ENCODE results near the gene COL4A2. TPM values are rescaled to one million over a fixed set of nuclear protein-coding genes. Genes with fewer than 3 reads are reported as not detected.

Gene COL4A2
- total and polyA plus RNA-seq, 2 experiments from 2014 or later = 146 to 455 TPM

- peaks cover 39% of the 10 kb centered on the region for H3K4me1 ChIP-seq (ENCODE audit: insufficient read depth)
- no peaks in the 10 kb centered on the region for H3K36me3 ChIP-seq (ENCODE audit: low read depth)
- no peak overlapping the region for H3K9ac ChIP-seq
- no peak overlapping the region for H3K4me2 ChIP-seq (ENCODE audit: unreplicated experiment)
- peaks cover 38% of the 10 kb centered on the region for H3K79me2 ChIP-seq (ENCODE audit: insufficient read depth)
- H3K27ac ChIP-seq = no peak overlapping the region
- no peak for TF ChIP-seq EZH2 (IDR thresholded peaks at IDR 0.05; ENCODE audit: insufficient read depth, poor library complexity, severe bottlenecking)
- TF ChIP-seq EZH2phosphoT487 (IDR thresholded peaks at IDR 0.05; ENCODE audit: insufficient read depth, low read depth) = no peak
- H3K27me3 ChIP-seq (replicated peaks; ENCODE audit: insufficient read depth) = no peaks in the 10 kb centered on the region
- no peak overlapping the region for H2AFZ ChIP-seq
- no peak for DNase-seq
- H4K20me1 ChIP-seq (ENCODE audit: insufficient read depth) = no peaks in the 10 kb centered on the region
- no peaks in the 10 kb centered on the region for H3K9me2 ChIP-seq (ENCODE audit: insufficient read depth)
- no peaks in the 10 kb centered on the region for H3K9me3 ChIP-seq (ENCODE audit: low read depth)
- no peak overlapping the region for H3K4me3 ChIP-seq
- peaks cover 37% of the 10 kb centered on the region for H3F3A ChIP-seq (ENCODE audit: insufficient read depth)
- 88 to 89% methylated on average over 12 of the region's 12 CpGs for WGBS, 2 experiments (ENCODE audit: low coverage in 1 of 2, low lambda C conversion rate in 2 of 2, missing lambda C conversion rate in 2 of 2)
- in situ Hi-C loops (cut with MboI) = no loop called here
These were observed 26.8 kb downstream of the COL4A2 start for GRCh38 chr13:110333837-110334236.

DNA sequence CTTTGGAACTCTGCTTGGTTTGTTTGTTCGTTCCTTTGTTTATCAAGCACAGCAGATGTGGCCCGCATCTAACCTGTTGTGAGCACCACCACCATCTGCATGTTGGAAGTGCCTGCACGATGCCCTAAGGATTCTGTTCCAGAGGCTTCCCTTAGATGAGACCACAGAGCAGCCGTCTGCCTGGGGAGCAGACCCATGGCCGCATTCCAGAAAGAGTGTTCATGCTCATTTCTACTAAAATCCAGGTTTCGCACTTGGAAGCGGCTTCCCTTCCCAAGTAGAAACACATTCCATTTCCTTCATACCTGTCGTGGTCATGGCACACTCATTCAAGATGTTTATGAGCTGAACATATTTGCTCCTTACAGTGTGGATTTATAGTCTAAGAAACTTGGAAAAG, 27.2 kb downstream of the COL4A2 start:
- no peak for DNase-seq
- Histone ChIP-seq H3K27me3 (replicated peaks; ENCODE audit: insufficient read depth) (no peaks in the 10 kb centered on the region), H3K4me1 (ENCODE audit: insufficient read depth) (peaks cover 39% of the 10 kb centered on the region), H3K79me2 (ENCODE audit: insufficient read depth) (peaks cover 38% of the 10 kb centered on the region), H3K9me2 (ENCODE audit: insufficient read depth) (no peaks in the 10 kb centered on the region), H3K4me3 (no peak overlapping the region), H2AFZ (no peak overlapping the region), H3K9ac (no peak overlapping the region), H4K20me1 (ENCODE audit: insufficient read depth) (no peaks in the 10 kb centered on the region), H3K4me2 (ENCODE audit: unreplicated experiment) (no peak overlapping the region), H3K36me3 (ENCODE audit: low read depth) (no peaks in the 10 kb centered on the region), H3K9me3 (ENCODE audit: low read depth) (no peaks in the 10 kb centered on the region), H3F3A (ENCODE audit: insufficient read depth) (peaks cover 33% of the 10 kb centered on the region), H3K27ac (no peak overlapping the region)
- 81 to 87% methylated on average over 8 of the region's 8 CpGs for WGBS, 2 experiments (ENCODE audit: low coverage in 1 of 2, low lambda C conversion rate in 2 of 2, missing lambda C conversion rate in 2 of 2)
- in situ Hi-C loops (cut with MboI) = no loop called here
- TF ChIP-seq EZH2phosphoT487 (IDR thresholded peaks at IDR 0.05; ENCODE audit: insufficient read depth, low read depth) = no peak
- no peak for TF ChIP-seq EZH2 (IDR thresholded peaks at IDR 0.05; ENCODE audit: insufficient read depth, poor library complexity, severe bottlenecking)

DNA sequence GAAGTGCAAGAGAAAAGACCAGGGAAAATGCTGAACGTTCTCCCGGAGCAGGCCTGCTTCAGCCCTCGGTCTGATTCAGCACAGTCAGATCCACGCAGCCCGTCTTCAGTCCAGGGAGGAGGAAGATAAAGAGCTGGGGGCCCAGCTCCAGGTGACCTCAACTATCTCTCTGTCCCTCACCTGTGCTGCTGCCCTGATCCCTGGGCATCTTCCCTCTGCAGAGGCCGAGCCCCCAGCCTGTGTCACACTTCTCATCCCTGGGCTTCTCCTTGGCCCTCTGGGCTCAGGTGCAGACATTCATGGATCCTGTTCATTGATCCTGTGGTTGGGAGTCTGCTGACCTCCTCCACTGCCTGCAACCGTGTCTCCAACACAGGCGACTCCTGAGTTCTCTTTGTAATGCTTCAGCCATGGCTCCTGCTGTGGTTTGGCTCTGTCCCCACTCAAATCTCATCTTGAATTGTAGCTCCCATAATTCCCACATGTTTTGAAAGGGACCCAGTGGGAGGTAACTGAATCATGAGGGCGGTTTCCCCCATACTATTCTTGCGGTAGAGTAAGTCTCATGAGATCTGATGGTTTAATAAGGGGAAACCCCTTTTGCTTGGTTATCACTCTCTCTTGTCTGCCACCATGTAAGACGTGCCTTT, 27.9 kb downstream of the COL4A2 start:
- no peaks in the 10 kb centered on the region for H3K36me3 ChIP-seq (ENCODE audit: low read depth)
- no peaks in the 10 kb centered on the region for H3K27me3 ChIP-seq (replicated peaks; ENCODE audit: insufficient read depth)
- in situ Hi-C loops (cut with MboI) = no loop called here
- WGBS, 2 experiments (ENCODE audit: low coverage in 1 of 2, low lambda C conversion rate in 2 of 2, missing lambda C conversion rate in 2 of 2) = 87 to 89% methylated on average over 11 of the region's 11 CpGs
- no peak overlapping the region for H3K27ac ChIP-seq
- DNase-seq = no peak
- H3K4me2 ChIP-seq (ENCODE audit: unreplicated experiment) = no peak overlapping the region
- no peak overlapping the region for H2AFZ ChIP-seq
- H3K9me3 ChIP-seq (ENCODE audit: low read depth) = no peaks in the 10 kb centered on the region
- H3K4me3 ChIP-seq = no peak overlapping the region
- no peaks in the 10 kb centered on the region for H4K20me1 ChIP-seq (ENCODE audit: insufficient read depth)
- peaks cover 38% of the 10 kb centered on the region for H3K79me2 ChIP-seq (ENCODE audit: insufficient read depth)
- peaks cover 36% of the 10 kb centered on the region for H3K4me1 ChIP-seq (ENCODE audit: insufficient read depth)
- no peak for TF ChIP-seq EZH2phosphoT487 (IDR thresholded peaks at IDR 0.05; ENCODE audit: insufficient read depth, low read depth)
- no peak for TF ChIP-seq EZH2 (IDR thresholded peaks at IDR 0.05; ENCODE audit: insufficient read depth, poor library complexity, severe bottlenecking)
- H3K9ac ChIP-seq = no peak overlapping the region
- peaks cover 31% of the 10 kb centered on the region for H3F3A ChIP-seq (ENCODE audit: insufficient read depth)
- H3K9me2 ChIP-seq (ENCODE audit: insufficient read depth) = no peaks in the 10 kb centered on the region

DNA sequence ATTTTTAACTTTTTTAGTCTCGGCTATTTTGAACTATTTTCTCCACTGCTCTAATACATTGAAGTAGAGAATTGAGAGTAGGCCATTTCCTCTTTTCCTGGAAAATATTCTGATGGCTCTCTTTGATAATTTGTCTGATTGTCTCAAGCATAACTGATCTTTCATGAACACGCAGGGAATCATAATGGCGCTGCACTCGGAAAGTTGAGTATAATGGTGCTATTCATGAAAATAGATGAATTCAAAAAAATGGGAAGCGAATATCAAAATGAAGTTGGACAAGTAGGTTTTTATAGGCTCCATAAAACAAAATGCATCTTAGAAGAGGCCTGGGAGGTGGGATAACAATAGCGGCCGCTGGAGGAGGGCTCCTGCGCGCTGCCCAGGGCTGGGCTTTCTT, 29.0 kb downstream of the COL4A2 start:
- Histone ChIP-seq H3K9ac (no peak overlapping the region), H3K4me2 (ENCODE audit: unreplicated experiment) (no peak overlapping the region), H3K27me3 (replicated peaks; ENCODE audit: insufficient read depth) (no peaks in the 10 kb centered on the region), H3K4me1 (ENCODE audit: insufficient read depth) (peaks cover 24% of the 10 kb centered on the region), H2AFZ (no peak overlapping the region), H3K9me2 (ENCODE audit: insufficient read depth) (no peaks in the 10 kb centered on the region), H4K20me1 (ENCODE audit: insufficient read depth) (no peaks in the 10 kb centered on the region), H3K4me3 (no peak overlapping the region), H3K36me3 (ENCODE audit: low read depth) (no peaks in the 10 kb centered on the region), H3K9me3 (ENCODE audit: low read depth) (no peaks in the 10 kb centered on the region), H3K79me2 (ENCODE audit: insufficient read depth) (peaks cover 42% of the 10 kb centered on the region), H3F3A (ENCODE audit: insufficient read depth) (peaks cover 27% of the 10 kb centered on the region), H3K27ac (no peak overlapping the region)
- in situ Hi-C loops (cut with MboI) = no loop called here
- DNase-seq = no peak
- WGBS, 2 experiments (ENCODE audit: low coverage in 1 of 2, low lambda C conversion rate in 2 of 2, missing lambda C conversion rate in 2 of 2) = 98% methylated on average over 9 of the region's 9 CpGs
- TF ChIP-seq EZH2phosphoT487 (IDR thresholded peaks at IDR 0.05; ENCODE audit: insufficient read depth, low read depth) = no peak
- no peak for TF ChIP-seq EZH2 (IDR thresholded peaks at IDR 0.05; ENCODE audit: insufficient read depth, poor library complexity, severe bottlenecking)
